ENCODE measurements around the gene GPR108. TPM values are rescaled to one million over a fixed set of nuclear protein-coding genes. Genes with fewer than 3 reads are reported as not detected.

GPR108 gene
- total RNA-seq, 2 experiments from 2014 or later: 34.5 to 36.6 TPM

GRCh38 chr19:6761053-6761676 lies 23.8 kb upstream of the GPR108 start:
- POLR2A ChIA-PET: interaction anchor here (0.7 to 1.6 kb wide), 2 partner anchors 12 to 23 kb away, joined by 3 read pairs; partner anchors contain the start of gene VAV1
- CTCF ChIA-PET: no interaction called here
- H3K36me3 Mint-ChIP-seq (ENCODE audit: low read depth): peaks cover 53% of the 10 kb centered on the region

DNA sequence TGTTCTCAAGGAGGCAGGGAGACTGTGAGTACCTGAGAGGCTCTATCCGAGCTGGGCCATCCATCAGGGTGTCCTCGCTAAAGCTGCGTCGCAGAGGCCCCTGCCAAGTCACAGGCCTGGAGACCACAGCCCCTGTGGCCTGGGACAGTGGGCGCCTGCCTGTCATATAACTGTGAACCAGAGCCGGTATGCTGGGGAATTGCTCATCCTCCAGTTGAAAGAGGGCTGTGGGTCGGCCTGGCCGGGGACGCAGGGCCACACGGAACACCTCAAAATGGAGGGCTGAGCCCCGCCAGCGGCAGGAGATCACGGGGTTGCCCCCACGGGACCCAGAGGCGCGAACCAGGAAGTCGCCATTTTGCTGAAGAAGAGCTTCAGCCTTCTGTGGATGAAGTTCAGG lies 23.2 kb upstream of the GPR108 start:
- ChIA-PET POLR2A (interaction anchor here (0.7 to 1.6 kb wide), 3 partner anchors 12 to 23 kb away, joined by 3 read pairs; partner anchors contain the start of gene VAV1), CTCF (no interaction called here)
- intact Hi-C loops (cut with DNase I, micrococcal nuclease): no loop called here
- ATAC-seq (ENCODE audit: poor library complexity) (no peak), DNase-seq (no peak)
- no peaks in the 10 kb centered on the region for H3K27me3 ChIP-seq (ENCODE audit: control insufficient read depth in 1 of 2, insufficient read depth in 2 of 2, low read length in 2 of 2)
- no peak overlapping the region for H3K4me3 ChIP-seq (ENCODE audit: low read length)
- Mint-ChIP-seq H3K4me1 (ENCODE audit: low read depth) (peaks cover 6% of the 10 kb centered on the region), H3K36me3 (ENCODE audit: low read depth) (peaks cover 51% of the 10 kb centered on the region), H3K27me3 (no peaks in the 10 kb centered on the region), H3K27ac (no peak overlapping the region), H3K4me3 (no peak overlapping the region), H3K9me3 (no peaks in the 10 kb centered on the region)
- no peaks in the 10 kb centered on the region for H3K9me3 ChIP-seq (ENCODE audit: control insufficient read depth in 1 of 2, insufficient read depth in 1 of 2, low read length in 2 of 2)
- TF ChIP-seq, protein P1, sequence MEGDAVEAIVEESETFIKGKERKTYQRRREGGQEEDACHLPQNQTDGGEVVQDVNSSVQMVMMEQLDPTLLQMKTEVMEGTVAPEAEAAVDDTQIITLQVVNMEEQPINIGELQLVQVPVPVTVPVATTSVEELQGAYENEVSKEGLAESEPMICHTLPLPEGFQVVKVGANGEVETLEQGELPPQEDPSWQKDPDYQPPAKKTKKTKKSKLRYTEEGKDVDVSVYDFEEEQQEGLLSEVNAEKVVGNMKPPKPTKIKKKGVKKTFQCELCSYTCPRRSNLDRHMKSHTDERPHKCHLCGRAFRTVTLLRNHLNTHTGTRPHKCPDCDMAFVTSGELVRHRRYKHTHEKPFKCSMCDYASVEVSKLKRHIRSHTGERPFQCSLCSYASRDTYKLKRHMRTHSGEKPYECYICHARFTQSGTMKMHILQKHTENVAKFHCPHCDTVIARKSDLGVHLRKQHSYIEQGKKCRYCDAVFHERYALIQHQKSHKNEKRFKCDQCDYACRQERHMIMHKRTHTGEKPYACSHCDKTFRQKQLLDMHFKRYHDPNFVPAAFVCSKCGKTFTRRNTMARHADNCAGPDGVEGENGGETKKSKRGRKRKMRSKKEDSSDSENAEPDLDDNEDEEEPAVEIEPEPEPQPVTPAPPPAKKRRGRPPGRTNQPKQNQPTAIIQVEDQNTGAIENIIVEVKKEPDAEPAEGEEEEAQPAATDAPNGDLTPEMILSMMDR (IDR thresholded peaks at IDR 0.05): no peak
- H3K36me3 ChIP-seq (ENCODE audit: insufficient read depth, low read length): peaks cover 64% of the 10 kb centered on the region
- H3K27ac ChIP-seq (ENCODE audit: low read depth in 1 of 2, low read length in 2 of 2): no peak overlapping the region
- H3K4me1 ChIP-seq (ENCODE audit: insufficient read depth, low read length): peaks cover 24% of the 10 kb centered on the region

More at GRCh38 chr19:6761053-6761676, 23.8 kb upstream of the GPR108 start:
- intact Hi-C loops (cut with DNase I, micrococcal nuclease): no loop called here
- H3K4me1 Mint-ChIP-seq (ENCODE audit: low read depth): peaks cover 12% of the 10 kb centered on the region
- DNase-seq (peak in 2 of 14 experiments; percentile 43 to 58), ATAC-seq (ENCODE audit: poor library complexity) (peak; percentile 39)
- no peak overlapping the region for H3K27ac Mint-ChIP-seq
- peaks cover 30% of the 10 kb centered on the region for H3K4me1 ChIP-seq (ENCODE audit: insufficient read depth, low read length)
- no peaks in the 10 kb centered on the region for H3K9me3 ChIP-seq (ENCODE audit: control insufficient read depth in 1 of 2, insufficient read depth in 1 of 2, low read length in 2 of 2)
- H3K27ac ChIP-seq (ENCODE audit: low read depth in 1 of 2, low read length in 2 of 2): no peak overlapping the region
- no peak overlapping the region for H3K4me3 Mint-ChIP-seq
- H3K27me3 ChIP-seq (ENCODE audit: control insufficient read depth in 1 of 2, insufficient read depth in 2 of 2, low read length in 2 of 2): no peaks in the 10 kb centered on the region
- H3K4me3 ChIP-seq (ENCODE audit: low read length): no peak overlapping the region
- H3K9me3 Mint-ChIP-seq: no peaks in the 10 kb centered on the region
- TF ChIP-seq, protein P1 (IDR thresholded peaks at IDR 0.05): no peak
- H3K27me3 Mint-ChIP-seq: no peaks in the 10 kb centered on the region
- peaks cover 64% of the 10 kb centered on the region for H3K36me3 ChIP-seq (ENCODE audit: insufficient read depth, low read length)

DNA sequence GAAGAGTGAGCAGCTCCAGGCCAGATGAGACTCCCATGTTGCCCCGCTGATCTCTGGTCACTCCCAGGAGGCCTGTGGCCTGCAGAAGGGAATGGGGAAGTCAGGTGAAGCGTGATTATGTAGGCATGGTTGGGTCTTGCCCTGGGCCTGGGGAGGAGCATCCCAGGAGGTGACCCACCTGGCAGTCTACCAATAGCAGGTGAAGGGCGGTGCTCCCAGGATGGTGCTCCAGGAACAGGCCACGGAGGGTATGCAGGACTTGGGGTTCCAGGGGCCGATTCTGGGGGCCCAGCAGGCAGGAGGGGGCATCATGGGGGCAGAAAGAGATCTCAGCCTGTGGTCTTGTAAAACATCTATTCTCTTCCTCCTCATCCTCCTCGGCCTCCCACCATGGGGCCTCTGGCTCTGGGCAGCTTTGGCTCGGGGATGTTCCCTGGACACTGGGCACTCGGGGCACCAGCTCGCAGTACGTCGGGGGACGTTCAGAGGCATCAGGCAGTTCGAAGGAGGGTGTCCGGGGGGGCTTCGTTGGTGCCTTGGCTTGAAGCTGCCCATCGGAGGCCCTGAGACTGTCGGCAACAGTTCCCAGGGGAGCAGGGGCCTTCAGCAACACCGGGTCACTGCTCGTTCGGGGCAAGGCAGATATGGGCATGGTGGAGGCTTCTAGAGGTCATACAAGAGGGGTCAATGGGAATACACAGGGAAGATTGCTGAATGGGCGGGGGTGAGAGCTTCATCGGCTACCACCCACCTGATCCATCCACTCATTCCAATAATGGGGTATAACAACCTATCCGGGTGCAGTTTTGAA lies 17.5 kb upstream of the GPR108 start:
- Histone ChIP-seq H3K9me3 (ENCODE audit: control insufficient read depth in 1 of 2, insufficient read depth in 1 of 2, low read length in 2 of 2) (no peaks in the 10 kb centered on the region), H3K4me3 (ENCODE audit: low read length) (no peak overlapping the region), H3K4me1 (ENCODE audit: insufficient read depth, low read length) (peaks cover 14% of the 10 kb centered on the region), H3K36me3 (ENCODE audit: insufficient read depth, low read length) (peaks cover 75% of the 10 kb centered on the region), H3K27ac (ENCODE audit: low read depth in 1 of 2, low read length in 2 of 2) (no peak overlapping the region), H3K27me3 (ENCODE audit: control insufficient read depth in 1 of 2, insufficient read depth in 2 of 2, low read length in 2 of 2) (no peaks in the 10 kb centered on the region)
- H3K27me3 Mint-ChIP-seq: no peaks in the 10 kb centered on the region
- ChIA-PET CTCF (interaction anchor here (1.7 kb wide), 1 partner anchor 108 kb away, joined by 6 read pairs; no protein-coding TSS in a partner anchor), POLR2A (interaction anchor here (1.5 to 1.6 kb wide), 2 partner anchors 15 to 17 kb away, joined by 3 to 5 read pairs; partner anchors contain the start of genes GPR108 and TRIP10)
- intact Hi-C loops (cut with DNase I, micrococcal nuclease): loop anchor here in 1 of 2 experiments (5.0 kb wide), 1 partner anchor 238 kb away; no protein-coding TSS in a partner anchor
- ATAC-seq (ENCODE audit: poor library complexity): no peak
- no peak overlapping the region for H3K4me3 Mint-ChIP-seq
- H3K9me3 Mint-ChIP-seq: no peaks in the 10 kb centered on the region
- TF ChIP-seq, protein P1 (IDR thresholded peaks at IDR 0.05): no peak
- peaks cover 11% of the 10 kb centered on the region for H3K4me1 Mint-ChIP-seq (ENCODE audit: low read depth)
- no peak for DNase-seq
- peaks cover 81% of the 10 kb centered on the region for H3K36me3 Mint-ChIP-seq (ENCODE audit: low read depth)
- H3K27ac Mint-ChIP-seq: peak overlapping the region; percentile 44

Measured in CD4-positive, alpha-beta T cell (primary cell).